HL-60 (cell line): Measurements from ENCODE around the gene TLE2.

Experiments used
- DNase-seq, 2 experiments: peaks; one replicate each; pipeline ENCODE4 v3.0.0-alpha.2; 2010 to 2020; ENCODE audit warnings: low read depth in 1 of 2, low spot score in 1 of 2
- H3K27ac ChIP-seq: fragments of 250-450 bp; sonication (Bioruptor Pico); replicated peaks from 2 replicates; pipeline ENCODE4 v1.5.1; 2020; ENCODE audit warnings: mild to moderate bottlenecking, moderate library complexity
- H3K27me3 ChIP-seq: fragments of 250-450 bp; sonication (Bioruptor Pico); 2 replicates; pipeline ENCODE4 v1.5.1; 2021; ENCODE audit warnings: mild to moderate bottlenecking, moderate library complexity; ENCODE audit not compliant: insufficient read depth, poor library complexity, severe bottlenecking
- H3K4me3 ChIP-seq: replicated peaks from 2 replicates; pipeline ENCODE4 v1.5.1; 2011; ENCODE audit warnings: mild to moderate bottlenecking, control low read depth, low read length; ENCODE audit not compliant: insufficient read depth
- GABPA ChIP-seq: IDR thresholded peaks from 2 replicates; pipeline ENCODE4 v1.6.1; 2012; ENCODE audit warnings: low read depth
- POLR2AphosphoS5 ChIP-seq: IDR thresholded peaks from 2 replicates; pipeline ENCODE4 v1.6.1; 2012; ENCODE audit warnings: low read depth
- SPI1 ChIP-seq: IDR thresholded peaks from 2 replicates; pipeline ENCODE4 v1.6.1; 2012; ENCODE audit warnings: low read depth, mild to moderate bottlenecking, borderline replicate concordance
- TF ChIP-seq, protein P1 (sequence below): IDR thresholded peaks from one replicate; pipeline ENCODE4 v1.5.1; 2011; ENCODE audit warnings: low read length, control low read depth, inconsistent platforms; ENCODE audit not compliant: insufficient read depth
- TF ChIP-seq, protein P2 (sequence below): IDR thresholded peaks from 2 replicates; pipeline ENCODE4 v1.6.1; 2012; ENCODE audit warnings: low read depth; ENCODE audit not compliant: insufficient replicate concordance

Gene TLE2

DNA sequence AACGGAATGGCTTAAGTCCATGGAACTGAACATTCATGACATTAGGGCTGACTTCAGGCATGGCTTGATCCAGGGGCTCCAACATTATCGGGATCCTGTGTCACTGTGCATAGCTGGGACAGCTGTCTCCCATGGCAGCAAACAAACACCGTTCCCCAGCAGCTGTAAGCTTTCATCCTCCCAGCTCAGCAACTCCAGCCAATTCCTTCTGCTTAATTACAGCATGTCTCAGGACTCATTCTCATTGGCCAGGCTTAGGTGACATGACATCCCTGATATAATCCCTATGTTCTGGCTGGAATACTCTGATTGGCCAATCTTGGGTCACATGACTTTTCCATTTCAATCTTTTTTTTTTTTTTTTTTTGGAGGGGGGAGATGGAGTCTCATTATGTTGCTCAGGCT, 44.1 kb upstream of the TLE2 start:
- Histone ChIP-seq H3K4me3 (no peak overlapping the region), H3K27ac (no peak overlapping the region), H3K27me3 (peaks cover 2% of the 10 kb centered on the region)
- DNase-seq: no peak
- TF ChIP-seq, protein P1, sequence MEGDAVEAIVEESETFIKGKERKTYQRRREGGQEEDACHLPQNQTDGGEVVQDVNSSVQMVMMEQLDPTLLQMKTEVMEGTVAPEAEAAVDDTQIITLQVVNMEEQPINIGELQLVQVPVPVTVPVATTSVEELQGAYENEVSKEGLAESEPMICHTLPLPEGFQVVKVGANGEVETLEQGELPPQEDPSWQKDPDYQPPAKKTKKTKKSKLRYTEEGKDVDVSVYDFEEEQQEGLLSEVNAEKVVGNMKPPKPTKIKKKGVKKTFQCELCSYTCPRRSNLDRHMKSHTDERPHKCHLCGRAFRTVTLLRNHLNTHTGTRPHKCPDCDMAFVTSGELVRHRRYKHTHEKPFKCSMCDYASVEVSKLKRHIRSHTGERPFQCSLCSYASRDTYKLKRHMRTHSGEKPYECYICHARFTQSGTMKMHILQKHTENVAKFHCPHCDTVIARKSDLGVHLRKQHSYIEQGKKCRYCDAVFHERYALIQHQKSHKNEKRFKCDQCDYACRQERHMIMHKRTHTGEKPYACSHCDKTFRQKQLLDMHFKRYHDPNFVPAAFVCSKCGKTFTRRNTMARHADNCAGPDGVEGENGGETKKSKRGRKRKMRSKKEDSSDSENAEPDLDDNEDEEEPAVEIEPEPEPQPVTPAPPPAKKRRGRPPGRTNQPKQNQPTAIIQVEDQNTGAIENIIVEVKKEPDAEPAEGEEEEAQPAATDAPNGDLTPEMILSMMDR: no peak
- TF ChIP-seq, protein P2, sequence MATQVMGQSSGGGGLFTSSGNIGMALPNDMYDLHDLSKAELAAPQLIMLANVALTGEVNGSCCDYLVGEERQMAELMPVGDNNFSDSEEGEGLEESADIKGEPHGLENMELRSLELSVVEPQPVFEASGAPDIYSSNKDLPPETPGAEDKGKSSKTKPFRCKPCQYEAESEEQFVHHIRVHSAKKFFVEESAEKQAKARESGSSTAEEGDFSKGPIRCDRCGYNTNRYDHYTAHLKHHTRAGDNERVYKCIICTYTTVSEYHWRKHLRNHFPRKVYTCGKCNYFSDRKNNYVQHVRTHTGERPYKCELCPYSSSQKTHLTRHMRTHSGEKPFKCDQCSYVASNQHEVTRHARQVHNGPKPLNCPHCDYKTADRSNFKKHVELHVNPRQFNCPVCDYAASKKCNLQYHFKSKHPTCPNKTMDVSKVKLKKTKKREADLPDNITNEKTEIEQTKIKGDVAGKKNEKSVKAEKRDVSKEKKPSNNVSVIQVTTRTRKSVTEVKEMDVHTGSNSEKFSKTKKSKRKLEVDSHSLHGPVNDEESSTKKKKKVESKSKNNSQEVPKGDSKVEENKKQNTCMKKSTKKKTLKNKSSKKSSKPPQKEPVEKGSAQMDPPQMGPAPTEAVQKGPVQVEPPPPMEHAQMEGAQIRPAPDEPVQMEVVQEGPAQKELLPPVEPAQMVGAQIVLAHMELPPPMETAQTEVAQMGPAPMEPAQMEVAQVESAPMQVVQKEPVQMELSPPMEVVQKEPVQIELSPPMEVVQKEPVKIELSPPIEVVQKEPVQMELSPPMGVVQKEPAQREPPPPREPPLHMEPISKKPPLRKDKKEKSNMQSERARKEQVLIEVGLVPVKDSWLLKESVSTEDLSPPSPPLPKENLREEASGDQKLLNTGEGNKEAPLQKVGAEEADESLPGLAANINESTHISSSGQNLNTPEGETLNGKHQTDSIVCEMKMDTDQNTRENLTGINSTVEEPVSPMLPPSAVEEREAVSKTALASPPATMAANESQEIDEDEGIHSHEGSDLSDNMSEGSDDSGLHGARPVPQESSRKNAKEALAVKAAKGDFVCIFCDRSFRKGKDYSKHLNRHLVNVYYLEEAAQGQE: no peak
- TF ChIP-seq POLR2AphosphoS5 (no peak), GABPA (no peak), SPI1 (no peak)

DNA sequence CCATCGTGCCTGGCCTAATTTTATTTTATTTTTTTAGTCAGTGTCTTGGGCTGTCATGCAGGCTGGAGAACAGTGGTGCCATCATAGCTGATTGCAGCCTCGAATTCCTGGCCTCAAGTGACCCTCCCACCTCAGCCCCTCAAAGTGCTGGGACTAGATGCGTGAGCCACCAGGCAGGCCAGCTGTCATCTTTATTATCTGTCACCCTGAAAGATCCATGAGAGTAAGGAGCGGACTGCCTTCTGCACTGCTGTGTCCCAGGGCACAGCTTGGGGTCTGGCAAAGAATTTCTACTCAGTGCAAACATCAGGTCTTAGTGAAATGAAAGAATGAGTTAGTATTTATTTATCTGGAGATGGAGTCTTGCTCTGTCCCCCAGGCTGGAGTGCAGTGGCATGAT, 42.7 kb upstream of the TLE2 start:
- no peak for DNase-seq
- TF ChIP-seq POLR2AphosphoS5: no peak
- TF ChIP-seq SPI1: no peak
- TF ChIP-seq, protein P1: no peak
- TF ChIP-seq, protein P2: no peak
- TF ChIP-seq GABPA: no peak

DNA sequence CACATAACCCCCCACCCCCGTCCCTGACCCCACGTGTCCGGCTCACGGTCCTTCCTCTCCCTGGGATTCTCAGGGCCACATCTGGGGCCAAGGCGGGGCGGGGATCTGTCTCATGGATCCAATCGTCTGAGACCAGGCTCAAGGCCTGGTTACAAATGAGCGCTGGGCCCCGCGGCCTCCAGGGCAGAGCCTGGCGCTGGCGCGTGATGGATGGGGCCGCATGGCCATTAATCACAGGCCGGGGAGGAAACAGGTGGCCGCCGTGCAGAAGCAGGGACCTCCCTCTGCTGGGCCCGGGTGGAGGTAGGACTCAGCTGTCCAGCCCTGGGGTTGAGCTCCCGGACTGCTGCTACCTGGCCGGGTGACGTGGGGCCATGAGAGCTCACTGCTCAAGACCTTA, 39.0 kb upstream of the TLE2 start:
- no peak for DNase-seq
- Histone ChIP-seq H3K27ac (no peak overlapping the region), H3K27me3 (peaks cover under 1% of the 10 kb centered on the region), H3K4me3 (no peak overlapping the region)
- TF ChIP-seq, protein P2: no peak
- TF ChIP-seq SPI1: no peak
- TF ChIP-seq, protein P1: no peak
- no peak for TF ChIP-seq GABPA
- TF ChIP-seq POLR2AphosphoS5: no peak

More for the DNA sequence above, 42.7 kb upstream of the TLE2 start:
- H3K27ac ChIP-seq: no peak overlapping the region
- H3K4me3 ChIP-seq: no peak overlapping the region
- peaks cover 2% of the 10 kb centered on the region for H3K27me3 ChIP-seq
